T-helper 1 cell treated with Interleukin-12 subunit alpha and Interleukin-12 subunit beta and Interleukin-4 antibody, amounts not matched to agents 30 μg/mL and 1 μg/mL, for 36 hours (primary cell): Measurements from ENCODE around the gene KCTD11.
"Not testable (repeated sequence)": the region's sequence is repeated elsewhere in the genome, so short reads cannot be mapped to it uniquely, and the experiment has no call there.

Experiments used
- H3K27ac Mint-ChIP-seq: one replicate; pipeline ENCODE4 v1.8.0; 2021; ENCODE audit warnings: mild to moderate bottlenecking, mixed read lengths
- H3K27me3 Mint-ChIP-seq: one replicate; pipeline ENCODE4 v1.8.0; 2021; ENCODE audit warnings: low read depth, mixed read lengths
- H3K36me3 Mint-ChIP-seq: one replicate; pipeline ENCODE4 v1.8.0; 2021; ENCODE audit warnings: low read depth, mixed read lengths
- H3K4me1 Mint-ChIP-seq: one replicate; pipeline ENCODE4 v1.8.0; 2021; ENCODE audit warnings: low read depth, mixed read lengths
- H3K4me3 Mint-ChIP-seq: one replicate; pipeline ENCODE4 v1.8.0; 2021; ENCODE audit warnings: mild to moderate bottlenecking, moderate library complexity, mixed read lengths
- H3K9me3 Mint-ChIP-seq: one replicate; pipeline ENCODE4 v1.8.0; 2021; ENCODE audit warnings: mixed read lengths

Gene KCTD11

DNA sequence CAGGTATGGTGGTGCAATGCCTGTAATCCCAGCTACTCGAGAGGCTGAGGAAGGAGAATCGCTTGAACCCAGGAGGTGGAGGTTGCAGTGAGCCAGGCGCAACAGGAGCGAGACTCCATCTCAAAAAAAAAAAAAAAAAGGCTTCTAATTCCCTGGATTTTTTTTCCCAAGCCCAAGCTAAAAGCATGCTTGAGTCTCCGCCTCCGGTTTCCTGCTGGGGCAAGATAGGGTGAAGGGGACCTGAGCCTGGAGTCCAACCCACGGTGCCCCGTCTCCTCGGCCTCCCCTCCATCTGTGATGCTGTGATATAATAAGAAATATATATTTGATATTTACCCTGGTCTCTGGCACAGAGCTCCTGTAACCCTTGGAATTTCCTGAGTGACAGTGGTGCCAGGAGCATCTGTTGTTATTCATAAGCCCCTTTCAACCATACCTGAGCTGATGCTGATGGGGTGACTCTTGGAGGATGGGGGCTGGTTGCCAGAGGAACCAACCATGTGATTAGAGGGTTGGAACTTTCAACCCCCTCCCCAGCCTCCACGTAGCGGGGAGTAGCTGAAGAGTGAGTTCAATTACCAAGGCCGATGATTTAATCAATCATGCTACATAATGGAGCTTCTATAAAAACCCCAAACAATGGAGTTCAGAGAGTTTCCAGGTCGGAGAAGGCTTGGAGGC is 16.1 kb downstream of the KCTD11 start:
- no peak overlapping the region for H3K27ac Mint-ChIP-seq
- no peaks in the 10 kb centered on the region for H3K36me3 Mint-ChIP-seq
- H3K9me3 Mint-ChIP-seq = no peaks in the 10 kb centered on the region
- peaks cover 9% of the 10 kb centered on the region for H3K27me3 Mint-ChIP-seq
- H3K4me3 Mint-ChIP-seq = no peak overlapping the region
- no peaks in the 10 kb centered on the region for H3K4me1 Mint-ChIP-seq

DNA sequence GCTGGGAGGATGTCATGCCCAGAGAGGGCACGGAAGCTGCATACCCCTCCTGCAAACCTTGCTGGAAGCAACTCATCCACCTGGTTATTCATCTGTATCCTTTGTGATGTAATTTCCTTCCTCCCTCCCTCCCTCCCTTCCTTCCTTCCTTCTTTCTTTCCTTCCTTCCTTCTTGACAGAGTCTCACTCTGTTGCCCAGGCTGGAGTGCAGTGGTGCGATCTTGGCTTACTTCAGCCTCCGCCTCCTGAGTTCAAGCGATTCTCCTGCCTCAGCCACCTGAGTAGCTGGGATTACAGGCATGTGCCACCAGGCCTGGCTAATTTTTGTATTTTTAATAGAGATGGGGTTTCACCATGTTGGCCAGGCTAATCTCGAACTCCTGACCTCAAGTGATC is 16.6 kb downstream of the KCTD11 start:
- H3K27me3 Mint-ChIP-seq, H3K4me3 Mint-ChIP-seq, H3K9me3 Mint-ChIP-seq, H3K4me1 Mint-ChIP-seq, H3K27ac Mint-ChIP-seq, H3K36me3 Mint-ChIP-seq: not testable (repeated sequence)

DNA sequence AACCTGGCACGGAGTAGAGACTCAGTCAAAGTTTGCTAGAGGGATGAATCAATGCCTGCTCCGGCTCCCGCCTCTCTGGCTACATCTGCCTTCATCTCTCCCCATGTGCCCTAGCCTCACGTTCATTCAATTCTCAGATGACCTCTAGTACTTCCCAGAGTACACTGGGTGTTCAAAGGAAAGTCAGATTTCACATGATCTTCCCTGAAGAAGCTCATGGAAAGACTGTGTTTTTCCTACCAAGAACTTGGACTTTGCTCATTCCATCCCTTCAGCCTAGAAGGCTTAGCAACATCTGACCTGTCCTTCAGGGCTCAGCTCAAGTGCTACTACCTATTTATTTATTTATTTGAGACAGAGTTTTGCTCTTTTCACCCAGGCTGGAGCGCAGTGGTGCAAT is 17.9 kb downstream of the KCTD11 start:
- no peaks in the 10 kb centered on the region for H3K36me3 Mint-ChIP-seq

DNA sequence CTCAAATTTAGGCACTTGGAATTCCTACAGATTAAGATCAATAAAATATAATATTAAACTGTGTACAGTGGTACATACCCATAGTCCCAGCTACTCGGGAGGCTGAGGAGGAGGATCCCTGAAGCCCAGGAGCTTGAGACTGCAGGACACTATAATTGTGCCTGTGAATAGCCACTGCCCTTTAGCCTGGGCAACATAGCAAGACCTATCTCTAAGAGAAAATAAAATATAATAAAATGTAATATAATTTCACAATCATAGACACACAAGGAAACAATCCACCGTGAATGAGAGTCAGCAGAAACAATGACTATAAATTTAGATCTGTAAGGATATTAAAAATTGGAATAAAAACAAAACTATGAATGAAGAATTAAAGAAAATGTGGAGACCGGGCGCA is 18.9 kb downstream of the KCTD11 start:
- no peaks in the 10 kb centered on the region for H3K4me1 Mint-ChIP-seq
- peaks cover 14% of the 10 kb centered on the region for H3K27me3 Mint-ChIP-seq
- H3K4me3 Mint-ChIP-seq = no peak overlapping the region
- H3K27ac Mint-ChIP-seq = no peak overlapping the region
- no peaks in the 10 kb centered on the region for H3K36me3 Mint-ChIP-seq
- no peaks in the 10 kb centered on the region for H3K9me3 Mint-ChIP-seq

More for the DNA sequence above, 17.9 kb downstream of the KCTD11 start:
- H3K27ac Mint-ChIP-seq = no peak overlapping the region
- no peaks in the 10 kb centered on the region for H3K9me3 Mint-ChIP-seq
- no peak overlapping the region for H3K4me3 Mint-ChIP-seq
- H3K4me1 Mint-ChIP-seq = no peaks in the 10 kb centered on the region
- H3K27me3 Mint-ChIP-seq = peaks cover 14% of the 10 kb centered on the region

DNA sequence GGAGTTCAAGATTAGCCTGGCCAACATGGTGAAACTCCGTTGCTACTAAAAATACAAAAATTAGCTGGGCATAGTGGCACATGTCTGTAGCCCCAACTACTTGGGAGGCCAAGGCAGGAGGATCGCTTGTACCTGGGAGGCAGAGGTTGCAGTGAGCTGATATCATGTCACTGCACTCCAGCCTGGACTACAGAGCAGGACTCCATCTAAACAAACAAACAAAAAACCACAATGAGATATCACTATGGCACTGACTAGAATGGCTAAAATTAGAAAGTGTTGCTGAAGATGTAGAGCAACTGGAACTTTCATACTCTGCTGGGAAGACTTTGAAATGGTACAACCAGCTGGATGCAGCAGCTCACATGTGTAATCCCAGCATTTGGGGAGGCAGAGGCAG is 22.4 kb downstream of the KCTD11 start:
- H3K36me3 Mint-ChIP-seq = no peaks in the 10 kb centered on the region
- H3K27me3 Mint-ChIP-seq = peaks cover 21% of the 10 kb centered on the region
- H3K4me1 Mint-ChIP-seq = no peaks in the 10 kb centered on the region
- no peak overlapping the region for H3K27ac Mint-ChIP-seq
- no peak overlapping the region for H3K4me3 Mint-ChIP-seq
- H3K9me3 Mint-ChIP-seq = peaks cover 4% of the 10 kb centered on the region

DNA sequence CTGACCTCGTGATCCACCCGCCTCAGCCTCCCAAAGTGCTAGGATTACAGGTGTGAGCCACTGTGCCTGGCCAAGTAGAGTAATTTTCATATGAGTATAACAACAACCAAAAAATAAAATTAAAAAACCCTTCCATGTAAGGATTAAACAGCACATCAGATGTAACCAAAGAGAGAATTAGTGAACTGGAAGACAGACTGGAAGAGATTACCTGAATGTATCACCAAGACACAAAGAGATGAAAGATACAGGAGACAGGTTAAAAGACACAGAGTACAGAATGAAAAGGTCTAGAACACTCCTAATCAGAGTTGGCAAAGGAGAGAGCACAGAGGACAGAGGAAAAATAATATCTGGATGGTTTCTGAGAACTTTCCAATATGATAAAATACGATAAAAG is 27.2 kb downstream of the KCTD11 start:
- Mint-ChIP-seq H3K27me3 (peaks cover 49% of the 10 kb centered on the region), H3K27ac (no peak overlapping the region), H3K9me3 (peaks cover 6% of the 10 kb centered on the region), H3K4me3 (no peak overlapping the region), H3K36me3 (peaks cover 1% of the 10 kb centered on the region), H3K4me1 (peaks cover 4% of the 10 kb centered on the region)

DNA sequence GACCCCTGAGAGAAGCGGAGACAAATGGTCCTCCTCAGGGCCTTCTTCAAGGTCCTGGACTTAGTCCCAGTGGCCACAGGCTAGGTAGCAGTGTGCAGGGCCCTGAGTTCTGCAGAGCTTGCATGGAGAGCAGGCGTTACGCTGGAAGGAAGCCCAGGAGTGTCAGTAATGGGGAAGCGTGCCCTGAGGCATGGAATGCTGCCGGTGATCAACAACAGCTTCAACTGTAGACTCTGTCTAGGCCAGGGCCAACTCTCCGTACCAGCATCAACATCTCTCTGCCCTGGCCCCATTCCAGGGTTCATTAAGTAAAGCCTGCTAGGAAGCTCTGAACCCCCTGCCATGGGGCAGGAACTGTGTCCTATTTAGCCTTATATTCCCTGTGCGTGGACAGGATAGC is 28.4 kb downstream of the KCTD11 start:
- H3K4me3 Mint-ChIP-seq = no peak overlapping the region
- H3K27me3 Mint-ChIP-seq = peaks cover 45% of the 10 kb centered on the region

DNA sequence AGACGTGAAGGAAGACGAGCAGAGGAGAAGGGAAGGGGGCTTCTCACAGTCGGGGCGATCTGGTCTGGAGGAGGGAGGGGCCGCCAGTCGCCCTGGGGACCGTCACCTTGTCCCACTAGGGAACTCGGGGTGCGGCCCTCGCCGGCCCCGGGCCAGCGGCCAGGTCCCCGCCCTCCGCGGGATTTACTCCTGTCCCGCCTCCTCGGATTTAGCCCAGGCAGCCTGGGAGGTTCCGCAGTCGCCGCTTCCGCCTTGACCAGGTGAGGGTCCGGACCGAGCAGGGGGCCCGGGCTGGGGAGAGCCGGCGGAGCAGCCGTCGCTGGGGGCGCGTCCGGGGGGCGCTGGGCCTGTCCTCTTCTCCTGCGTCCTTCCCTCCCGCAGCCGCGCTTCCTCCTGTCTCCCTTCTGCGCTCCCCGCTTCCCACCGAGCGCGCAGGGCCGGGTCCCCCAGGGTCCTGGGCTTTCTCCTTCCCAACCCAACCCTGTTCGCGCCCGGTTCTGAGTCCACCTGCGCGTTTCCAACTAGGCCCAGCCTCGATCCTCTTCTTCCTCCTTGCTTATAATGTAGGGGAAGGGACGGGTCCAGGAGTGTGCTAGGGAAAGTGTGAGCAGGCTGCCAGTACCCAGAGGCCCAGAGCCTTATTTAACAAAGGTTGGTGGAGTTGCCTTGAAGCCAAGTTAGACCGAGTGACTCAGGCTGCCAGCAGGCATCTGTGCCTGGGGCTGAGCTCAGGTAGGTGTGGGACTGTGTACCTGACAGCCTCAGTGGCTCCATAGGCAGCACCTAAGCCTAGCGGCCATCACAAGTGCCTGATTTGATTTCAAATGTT is 29.1 kb downstream of the KCTD11 start, which contains the start of gene TNK1:
TSS of gene TNK1 (plus strand) at position 235 of the 829 bp plus-strand sequence. CDS start 1,838 bp downstream, outside the sequence.
- Mint-ChIP-seq H3K36me3 (peaks cover 1% of the 10 kb centered on the region), H3K4me1 (peaks cover 7% of the 10 kb centered on the region), H3K4me3 (no peak within 1 kb of the TSS), H3K27me3 (peaks cover 45% of the 10 kb centered on the region), H3K27ac (no peak within 1 kb of the TSS), H3K9me3 (peaks cover 6% of the 10 kb centered on the region)

More for the DNA sequence above, 28.4 kb downstream of the KCTD11 start:
- H3K27ac Mint-ChIP-seq = no peak overlapping the region
- peaks cover 7% of the 10 kb centered on the region for H3K4me1 Mint-ChIP-seq
- peaks cover 1% of the 10 kb centered on the region for H3K36me3 Mint-ChIP-seq
- peaks cover 6% of the 10 kb centered on the region for H3K9me3 Mint-ChIP-seq

DNA sequence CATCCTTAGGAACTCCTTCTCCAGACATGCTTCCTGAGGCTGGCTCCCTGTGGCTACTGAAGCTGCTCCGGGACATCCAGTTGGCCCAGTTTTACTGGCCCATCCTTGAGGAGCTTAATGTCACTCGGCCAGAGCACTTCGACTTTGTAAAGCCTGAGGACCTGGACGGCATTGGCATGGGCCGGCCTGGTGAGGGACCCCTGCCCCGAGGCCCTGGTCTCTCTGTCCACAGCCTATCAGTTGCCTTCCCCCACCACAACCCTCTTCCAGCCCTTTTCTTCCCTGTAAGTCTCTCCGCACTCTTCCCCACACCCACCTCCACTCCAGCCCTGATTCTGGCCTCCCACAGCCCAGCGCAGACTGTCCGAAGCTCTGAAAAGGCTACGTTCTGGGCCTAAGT is 30.9 kb downstream of the KCTD11 start:
- Mint-ChIP-seq H3K4me3 (no peak overlapping the region), H3K4me1 (peaks cover 7% of the 10 kb centered on the region), H3K27me3 (peaks cover 38% of the 10 kb centered on the region), H3K27ac (no peak overlapping the region), H3K36me3 (peaks cover 2% of the 10 kb centered on the region), H3K9me3 (peaks cover 6% of the 10 kb centered on the region)

DNA sequence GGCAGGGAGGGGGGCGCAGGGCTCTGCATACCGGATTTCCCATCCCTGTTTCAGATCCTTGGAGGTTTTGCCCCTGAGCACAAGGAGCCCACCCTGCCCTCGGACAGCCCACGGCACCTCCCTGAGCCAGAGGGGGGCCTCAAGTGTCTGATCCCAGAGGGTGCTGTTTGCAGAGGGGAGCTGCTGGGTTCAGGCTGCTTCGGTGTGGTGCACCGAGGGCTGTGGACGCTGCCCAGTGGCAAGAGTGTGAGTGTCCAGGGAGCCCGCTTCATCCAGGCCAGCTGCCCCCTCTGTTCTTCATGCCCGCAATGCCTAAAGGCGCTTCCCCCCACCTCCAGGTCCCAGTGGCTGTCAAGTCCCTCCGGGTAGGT is 31.4 kb downstream of the KCTD11 start:
- peak overlapping the region; percentile 15 for H3K27ac Mint-ChIP-seq
- peaks cover 38% of the 10 kb centered on the region for H3K27me3 Mint-ChIP-seq
- peaks cover 7% of the 10 kb centered on the region for H3K4me1 Mint-ChIP-seq
- H3K36me3 Mint-ChIP-seq = peaks cover 2% of the 10 kb centered on the region
- H3K9me3 Mint-ChIP-seq = peaks cover 6% of the 10 kb centered on the region
- H3K4me3 Mint-ChIP-seq = no peak overlapping the region

DNA sequence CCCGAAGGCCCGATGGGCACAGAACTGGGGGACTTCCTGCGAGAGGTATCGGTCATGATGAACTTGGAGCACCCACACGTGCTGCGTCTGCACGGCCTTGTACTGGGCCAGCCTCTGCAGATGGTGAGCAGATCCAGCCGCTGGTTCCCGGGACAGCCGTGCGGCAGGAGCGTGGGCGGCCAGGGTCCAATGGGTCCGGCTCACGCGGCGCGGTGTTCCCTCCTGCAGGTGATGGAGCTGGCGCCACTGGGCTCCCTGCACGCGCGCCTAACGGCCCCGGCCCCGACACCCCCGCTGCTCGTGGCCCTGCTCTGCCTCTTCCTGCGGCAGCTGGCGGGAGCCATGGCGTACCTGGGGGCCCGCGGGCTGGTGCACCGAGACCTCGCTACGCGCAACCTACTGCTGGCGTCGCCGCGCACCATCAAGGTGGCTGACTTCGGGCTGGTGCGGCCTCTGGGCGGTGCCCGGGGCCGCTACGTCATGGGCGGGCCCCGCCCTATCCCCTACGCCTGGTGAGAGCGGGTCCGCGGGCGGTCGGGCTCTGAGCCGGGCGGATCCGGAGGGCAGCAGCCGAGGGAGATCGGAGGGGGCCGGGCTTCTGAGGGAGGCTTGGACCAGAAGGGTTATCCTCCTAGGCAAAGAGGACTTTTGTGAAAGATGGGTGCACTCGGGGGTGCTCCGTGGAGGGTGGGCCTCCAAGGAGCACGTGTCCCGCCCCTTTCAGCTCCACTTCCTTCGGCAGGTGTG is 32.0 kb downstream of the KCTD11 start:
- H3K4me3 Mint-ChIP-seq = peak overlapping the region; percentile 73
- peaks cover 2% of the 10 kb centered on the region for H3K36me3 Mint-ChIP-seq
- H3K9me3 Mint-ChIP-seq = peaks cover 6% of the 10 kb centered on the region
- H3K27me3 Mint-ChIP-seq = peaks cover 38% of the 10 kb centered on the region
- H3K4me1 Mint-ChIP-seq = peaks cover 7% of the 10 kb centered on the region
- peak overlapping the region; percentile 69 for H3K27ac Mint-ChIP-seq

DNA sequence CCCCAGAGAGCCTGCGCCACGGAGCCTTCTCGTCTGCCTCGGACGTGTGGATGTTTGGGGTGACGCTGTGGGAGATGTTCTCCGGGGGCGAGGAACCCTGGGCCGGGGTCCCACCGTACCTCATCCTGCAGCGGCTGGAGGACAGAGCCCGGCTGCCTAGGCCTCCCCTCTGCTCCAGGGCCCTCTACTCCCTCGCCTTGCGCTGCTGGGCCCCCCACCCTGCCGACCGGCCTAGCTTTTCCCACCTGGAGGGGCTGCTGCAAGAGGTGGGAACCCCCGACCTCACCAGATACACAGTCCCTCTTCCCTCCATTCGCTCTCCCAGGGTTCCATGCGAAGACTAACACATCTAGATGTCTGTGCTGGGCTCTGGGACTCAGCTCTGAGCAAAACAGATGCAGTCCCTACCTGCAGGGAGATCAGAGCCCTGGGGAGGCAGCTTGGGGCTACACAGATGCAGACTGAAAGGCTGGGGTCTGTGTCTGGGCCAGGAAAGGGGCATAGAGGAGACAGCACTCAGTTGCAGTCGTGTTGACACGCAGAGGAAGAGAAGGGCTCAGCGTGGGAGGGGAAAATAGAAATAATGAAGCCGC is 32.6 kb downstream of the KCTD11 start:
- peaks cover 2% of the 10 kb centered on the region for H3K36me3 Mint-ChIP-seq
- peaks cover 31% of the 10 kb centered on the region for H3K27me3 Mint-ChIP-seq
- H3K9me3 Mint-ChIP-seq = no peaks in the 10 kb centered on the region
- peak overlapping the region; percentile 73 for H3K4me3 Mint-ChIP-seq
- peaks cover 7% of the 10 kb centered on the region for H3K4me1 Mint-ChIP-seq
- H3K27ac Mint-ChIP-seq = peak overlapping the region; percentile 41

DNA sequence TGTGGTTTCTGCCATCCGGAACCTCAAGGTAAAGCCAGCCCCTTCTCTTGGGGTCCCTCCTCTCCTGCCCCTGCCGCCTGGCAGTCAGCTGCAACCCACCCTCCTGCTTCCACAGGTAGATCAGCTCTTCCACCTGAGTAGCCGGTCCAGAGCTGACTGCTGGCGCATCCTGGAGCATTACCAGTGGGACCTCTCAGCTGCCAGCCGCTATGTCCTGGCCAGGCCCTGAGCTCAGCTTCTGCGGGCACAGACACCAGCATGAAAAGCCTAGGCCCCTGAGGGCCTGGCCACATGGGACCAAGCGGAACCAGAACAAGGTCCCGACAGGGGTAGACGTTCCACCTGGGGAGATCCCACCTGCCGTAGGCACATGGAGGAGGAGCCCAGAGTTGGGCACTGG is 36.9 kb downstream of the KCTD11 start:
- Mint-ChIP-seq H3K9me3 (no peaks in the 10 kb centered on the region), H3K27ac (no peak overlapping the region), H3K4me1 (peaks cover 13% of the 10 kb centered on the region), H3K4me3 (no peak overlapping the region), H3K27me3 (no peaks in the 10 kb centered on the region), H3K36me3 (peaks cover 17% of the 10 kb centered on the region)
